Measurements from ENCODE around the gene POU2AF2. TPM values are rescaled to one million over a fixed set of nuclear protein-coding genes. Genes with fewer than 3 reads are reported as not detected.

Gene POU2AF2
- not detected in 5 replicates for total RNA-seq (2022; extraction: Qiagen RNA extraction)

DNA sequence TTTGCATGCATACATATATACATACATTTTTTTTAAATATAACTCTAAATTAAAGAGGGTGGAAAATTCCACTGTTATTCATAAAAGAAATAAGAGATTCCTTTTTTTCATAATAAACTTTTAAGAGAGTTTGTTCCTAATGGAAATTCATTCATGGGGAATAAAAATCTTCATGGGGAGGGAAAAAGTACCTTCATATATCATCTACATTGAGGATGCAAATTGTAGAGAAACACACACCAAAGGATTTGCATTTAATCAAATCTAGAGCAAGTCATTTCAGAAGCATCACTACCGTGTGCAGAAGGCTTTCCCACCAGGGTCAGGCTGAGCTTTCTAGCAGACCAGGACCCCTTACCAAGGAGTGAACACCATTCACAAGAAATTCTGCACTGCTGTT, at the start of gene POU2AF2:
Gene POU2AF2 (plus strand): TSS at position 301 of the 400 bp plus-strand sequence. CDS start 129 bp downstream, outside the sequence.

GRCh38 chr11:111298413-111299100, 53.0 kb downstream of the POU2AF2 start, which contains the start of gene POU2AF3:
POU2AF3 (plus strand) TSS chr11:111298546; CDS start chr11:111298582, 36 bp downstream.

Other genes with a start within 250 kb of the POU2AF2 start
- gene POU2AF3, start 52.8 kb downstream of the POU2AF2 start, total RNA-seq (2022; extraction: Qiagen RNA extraction), result 0.85 to 1.7 TPM (median 1.4 TPM) in 5 replicates
- 0.04 to 0.31 TPM in 2 of 5 replicates, not detected in the others for gene POU2AF1, start 133.6 kb downstream of the POU2AF2 start, total RNA-seq (2022; extraction: Qiagen RNA extraction)